Caco-2 (cell line): ENCODE results near the gene GNA14. TPM values are rescaled to one million over a fixed set of nuclear protein-coding genes. Genes with fewer than 3 reads are reported as not detected.

Experiments
- BruUV-seq: library from RNA; stranded (reverse); fragments of 400-500 nt; replicated peaks from 2 replicates; lab custom pipeline; 2021; lab: Mats Ljungman, UMichigan
- CTCF ChIA-PET: fragments of 300-600 bp; sonication (Branson Sonifier 250); formaldehyde crosslinking; loops from one replicate; lab custom pipeline; 2022; ENCODE audit warnings: antibody characterized with exemption; lab: Charles Lee
- POLR2A ChIA-PET: fragments of 300-600 bp; sonication (Branson Sonifier 250); formaldehyde crosslinking; loops from one replicate; lab custom pipeline; 2022; ENCODE audit warnings: antibody characterized with exemption; lab: Charles Lee
- DNase-seq, 2 experiments: peaks; one replicate each; pipeline versions ENCODE4 v3.0.0 to v3.0.0-alpha.2; 2020 to 2022
- H3K27me3 ChIP-seq: replicated peaks from 2 replicates; pipeline ENCODE4 v1.6.0; 2011; ENCODE audit warnings: low read length; ENCODE audit not compliant: control insufficient read depth, insufficient read depth
- H3K36me3 ChIP-seq: 2 replicates; pipeline ENCODE4 v1.5.1; 2011; ENCODE audit warnings: low read length; ENCODE audit not compliant: control insufficient read depth, insufficient read depth
- H3K4me1 ChIP-seq: fragments of 250-450 bp; sonication (Bioruptor Pico); 2 replicates; pipeline ENCODE4 v1.5.1; 2020; ENCODE audit warnings: mild to moderate bottlenecking
- H3K4me3 ChIP-seq: 2 replicates; pipeline ENCODE4 v1.5.1; 2011; ENCODE audit warnings: low read depth, mild to moderate bottlenecking, control low read depth, low read length
- H3K9me3 ChIP-seq: fragments of 250-450 bp; sonication (Bioruptor Pico); 2 replicates; pipeline ENCODE4 v1.5.1; 2020; ENCODE audit warnings: mild to moderate bottlenecking, moderate library complexity
- H3K27ac Mint-ChIP-seq: one replicate; pipeline ENCODE4 v1.8.0; 2022; ENCODE audit warnings: mixed read lengths; ENCODE audit not compliant: unreplicated experiment
- H3K27me3 Mint-ChIP-seq: one replicate; pipeline ENCODE4 v1.8.0; 2022; ENCODE audit warnings: mixed read lengths; ENCODE audit not compliant: insufficient read depth, unreplicated experiment
- H3K36me3 Mint-ChIP-seq: one replicate; pipeline ENCODE4 v1.8.0; 2022; ENCODE audit warnings: mild to moderate bottlenecking, mixed read lengths; ENCODE audit not compliant: insufficient read depth, unreplicated experiment
- H3K4me1 Mint-ChIP-seq: one replicate; pipeline ENCODE4 v1.8.0; 2022; ENCODE audit warnings: low read depth, mixed read lengths; ENCODE audit not compliant: unreplicated experiment
- H3K4me3 Mint-ChIP-seq: one replicate; pipeline ENCODE4 v1.8.0; 2022; ENCODE audit warnings: mild to moderate bottlenecking, moderate library complexity, mixed read lengths; ENCODE audit not compliant: unreplicated experiment
- H3K9me3 Mint-ChIP-seq: one replicate; pipeline ENCODE4 v1.8.0; 2022; ENCODE audit warnings: mixed read lengths; ENCODE audit not compliant: unreplicated experiment
- CTCF ChIP-seq, 2 experiments: fragments of 200-600 bp in 1 of 2; IDR thresholded peaks; 1 replicate in 1 of 2; 2 replicates in 1 of 2; pipeline versions ENCODE4 v1.5.1 to v1.8.0; 2011 to 2022; ENCODE audit warnings: antibody characterized with exemption in 1 of 2, control low read depth in 1 of 2, inconsistent platforms in 1 of 2, low read depth in 1 of 2, low read length in 1 of 2, mild to moderate bottlenecking in 1 of 2, moderate library complexity in 1 of 2; ENCODE audit not compliant: insufficient read depth in 1 of 2, severe bottlenecking in 1 of 2, unreplicated experiment in 1 of 2
- intact Hi-C: fragments of 100-400 bp; cut with micrococcal nuclease; formaldehyde crosslinking; loops from one replicate; pipeline ENCODE4 v1.10.0; 2022; ENCODE audit not compliant: unreplicated experiment
- total RNA-seq: library from RNA; stranded (reverse); gene quantifications from 2 replicates; pipeline ENCODE4 v1.2.3, GENCODE V29; 2022

Gene GNA14
- total RNA-seq, 1 experiment from 2014 or later = not detected

- Histone ChIP-seq H3K27me3 (no peaks in the 10 kb centered on the region), H3K4me1 (no peaks in the 10 kb centered on the region), H3K36me3 (no peaks in the 10 kb centered on the region), H3K9me3 (no peaks in the 10 kb centered on the region), H3K4me3 (no peak overlapping the region)
- Mint-ChIP-seq H3K9me3 (no peaks in the 10 kb centered on the region), H3K27me3 (no peaks in the 10 kb centered on the region), H3K36me3 (no peaks in the 10 kb centered on the region), H3K4me1 (no peaks in the 10 kb centered on the region), H3K27ac (no peak overlapping the region), H3K4me3 (no peak overlapping the region)
- ChIA-PET POLR2A (no interaction called here), CTCF (no interaction called here)
- no TSS peak for BruUV-seq
- intact Hi-C loops = no loop called here
- no peak for TF ChIP-seq CTCF (IDR thresholded peaks at IDR 0.05; ENCODE audit: insufficient read depth in 1 of 2, low read depth in 1 of 2, low read length in 1 of 2, severe bottlenecking in 1 of 2, unreplicated experiment in 1 of 2)
- DNase-seq = no peak
Measured at GRCh38 chr9:77601476-77602099, 46.5 kb downstream of the GNA14 start.

- BruUV-seq = no TSS peak
- intact Hi-C loops = no loop called here
- Histone ChIP-seq H3K4me1 (no peaks in the 10 kb centered on the region), H3K9me3 (no peaks in the 10 kb centered on the region), H3K4me3 (no peak overlapping the region), H3K27me3 (no peaks in the 10 kb centered on the region), H3K36me3 (no peaks in the 10 kb centered on the region)
- H3K27me3 Mint-ChIP-seq = no peaks in the 10 kb centered on the region
- no peak overlapping the region for H3K27ac Mint-ChIP-seq
- no peaks in the 10 kb centered on the region for H3K9me3 Mint-ChIP-seq
- no peaks in the 10 kb centered on the region for H3K4me1 Mint-ChIP-seq
- ChIA-PET POLR2A (no interaction called here), CTCF (no interaction called here)
- no peak for DNase-seq
- H3K36me3 Mint-ChIP-seq = no peaks in the 10 kb centered on the region
- TF ChIP-seq CTCF (IDR thresholded peaks at IDR 0.05; ENCODE audit: insufficient read depth in 1 of 2, low read depth in 1 of 2, low read length in 1 of 2, severe bottlenecking in 1 of 2, unreplicated experiment in 1 of 2) = no peak
- H3K4me3 Mint-ChIP-seq = no peak overlapping the region
Measured at GRCh38 chr9:77600810-77601209, 47.3 kb downstream of the GNA14 start.

GRCh38 chr9:77599492-77599891 is 48.6 kb downstream of the GNA14 start:
- H3K4me1 ChIP-seq = no peaks in the 10 kb centered on the region
- no peaks in the 10 kb centered on the region for H3K9me3 ChIP-seq
- TF ChIP-seq CTCF (IDR thresholded peaks at IDR 0.05; ENCODE audit: insufficient read depth in 1 of 2, low read depth in 1 of 2, low read length in 1 of 2, severe bottlenecking in 1 of 2, unreplicated experiment in 1 of 2) = no peak
- H3K27ac Mint-ChIP-seq = no peak overlapping the region
- BruUV-seq = no TSS peak
- POLR2A ChIA-PET = no interaction called here
- H3K4me3 Mint-ChIP-seq = no peak overlapping the region
- H3K36me3 Mint-ChIP-seq = no peaks in the 10 kb centered on the region
- H3K4me1 Mint-ChIP-seq = no peaks in the 10 kb centered on the region
- H3K36me3 ChIP-seq = no peaks in the 10 kb centered on the region
- no peaks in the 10 kb centered on the region for H3K27me3 Mint-ChIP-seq
- intact Hi-C loops = no loop called here
- H3K27me3 ChIP-seq = no peaks in the 10 kb centered on the region
- H3K4me3 ChIP-seq = no peak overlapping the region
- CTCF ChIA-PET = no interaction called here
- H3K9me3 Mint-ChIP-seq = no peaks in the 10 kb centered on the region
- DNase-seq = no peak
